Brain pericyte (primary cell): ENCODE measurements around the gene ATP13A3.

Experiments used
- DNase-seq: peaks from one replicate; pipeline ENCODE4 v3.0.0-alpha.2; 2012; ENCODE audit warnings: low read depth, low spot score

ATP13A3 gene

DNA sequence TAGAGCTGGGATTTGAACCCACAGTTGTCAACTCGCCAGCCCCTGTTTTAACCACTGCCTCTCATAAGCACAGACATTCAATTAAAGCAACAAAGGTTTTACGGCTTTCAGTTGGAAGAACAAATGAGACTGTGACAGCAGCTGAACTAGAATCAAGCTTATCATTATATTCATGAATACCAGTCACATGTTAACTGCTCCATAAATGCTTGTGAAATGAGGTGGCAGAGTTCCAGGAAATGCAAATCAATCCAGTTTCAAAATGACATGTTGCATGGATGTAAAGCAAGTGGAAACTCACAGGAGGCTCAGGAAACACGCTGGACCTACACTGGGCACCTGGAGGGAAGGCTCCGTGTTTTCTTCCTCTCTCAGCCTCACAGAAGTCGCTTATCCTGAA, 91.6 kb downstream of the ATP13A3 start:
- DNase-seq: no peak

DNA sequence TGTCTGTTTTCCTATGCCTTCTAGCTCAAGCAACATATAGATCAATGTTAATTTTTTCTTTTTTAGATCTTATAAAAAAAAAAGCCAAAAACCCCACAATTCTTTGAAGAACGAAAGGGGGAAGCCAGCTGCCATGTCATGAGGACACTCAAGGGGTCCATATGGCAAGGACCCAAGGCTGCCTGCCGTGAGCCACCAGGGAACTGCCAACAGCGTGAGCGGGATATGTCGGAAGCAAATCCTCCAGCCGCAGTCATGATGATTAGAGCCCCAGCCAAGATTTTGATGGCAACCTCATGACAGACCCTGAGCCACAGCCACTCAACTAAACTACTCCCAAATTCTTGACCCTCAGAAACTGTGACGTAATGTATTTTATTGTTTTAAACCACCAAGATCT, 94.2 kb downstream of the ATP13A3 start:
- no peak for DNase-seq

GRCh38 chr3:194390835-194391234, 96.0 kb downstream of the ATP13A3 start:
- no peak for DNase-seq

DNA sequence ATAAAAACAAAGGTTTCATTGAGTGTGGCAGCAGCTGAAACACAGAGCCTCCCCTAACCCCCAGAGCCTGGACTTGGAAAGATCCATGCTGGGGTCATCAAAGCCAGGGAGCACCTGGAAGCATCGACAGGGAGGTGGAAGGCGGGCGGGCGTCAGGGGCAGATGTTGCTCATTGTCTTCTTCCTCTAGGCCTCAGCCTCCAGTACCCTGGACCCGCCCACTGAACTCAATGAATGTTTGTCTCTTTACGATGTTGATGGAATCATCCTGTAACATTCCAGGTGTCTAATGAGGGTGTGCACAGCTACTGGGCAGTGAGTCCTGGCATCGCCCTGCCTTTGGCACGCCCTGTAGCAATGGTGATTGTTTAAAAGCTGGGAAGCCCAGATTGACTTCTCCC, 97.5 kb downstream of the ATP13A3 start:
- DNase-seq: no peak

- DNase-seq: no peak
Measured at GRCh38 chr3:194387926-194388418, 98.8 kb downstream of the ATP13A3 start.

- no peak for DNase-seq
Measured at GRCh38 chr3:194387276-194387675, 99.5 kb downstream of the ATP13A3 start.

GRCh38 chr3:194386648-194387047, 100.2 kb downstream of the ATP13A3 start:
- no peak for DNase-seq

DNA sequence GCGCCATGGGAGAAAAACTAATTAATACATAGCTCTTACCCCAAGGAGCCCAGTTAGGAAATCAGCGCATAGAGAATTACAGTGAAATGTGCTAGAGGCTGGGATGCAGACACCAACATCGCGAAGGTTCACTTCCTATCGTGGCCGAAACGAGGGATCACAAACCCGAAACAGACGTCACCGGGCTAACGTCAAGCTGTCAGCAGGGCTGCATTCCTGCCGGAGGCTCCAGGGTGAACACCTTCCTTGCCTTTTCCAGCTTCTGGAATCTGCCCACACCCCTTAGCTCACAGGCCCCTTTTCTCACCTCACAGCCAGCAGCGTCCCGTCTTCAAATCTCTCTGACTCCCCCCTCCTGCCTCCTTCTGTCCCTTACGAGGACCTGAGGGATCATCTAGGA, 100.7 kb downstream of the ATP13A3 start:
- DNase-seq: no peak

GRCh38 chr3:194384569-194385001, 102.2 kb downstream of the ATP13A3 start:
- no peak for DNase-seq

DNA sequence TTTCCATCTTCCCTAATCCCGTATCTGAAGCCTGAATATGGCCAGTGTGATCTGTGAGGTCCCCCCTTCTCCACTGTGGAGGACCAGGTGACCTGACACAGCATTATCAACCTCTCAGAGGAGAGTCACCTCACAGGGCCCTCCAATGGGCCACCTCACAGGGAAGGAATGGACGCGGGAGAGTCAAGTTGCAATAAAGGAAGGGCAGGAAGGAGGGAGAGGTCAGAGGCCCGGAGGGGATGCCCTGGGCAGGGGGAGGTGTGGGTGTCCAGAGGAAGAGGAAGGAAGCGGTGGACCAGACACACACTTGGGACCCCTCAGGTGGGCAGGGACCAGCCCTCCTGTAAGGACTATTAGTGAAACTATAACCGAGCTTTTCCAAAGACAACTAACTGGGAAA, 102.6 kb downstream of the ATP13A3 start:
- DNase-seq: no peak

GRCh38 chr3:194383276-194383940, 103.4 kb downstream of the ATP13A3 start:
- no peak for DNase-seq

DNA sequence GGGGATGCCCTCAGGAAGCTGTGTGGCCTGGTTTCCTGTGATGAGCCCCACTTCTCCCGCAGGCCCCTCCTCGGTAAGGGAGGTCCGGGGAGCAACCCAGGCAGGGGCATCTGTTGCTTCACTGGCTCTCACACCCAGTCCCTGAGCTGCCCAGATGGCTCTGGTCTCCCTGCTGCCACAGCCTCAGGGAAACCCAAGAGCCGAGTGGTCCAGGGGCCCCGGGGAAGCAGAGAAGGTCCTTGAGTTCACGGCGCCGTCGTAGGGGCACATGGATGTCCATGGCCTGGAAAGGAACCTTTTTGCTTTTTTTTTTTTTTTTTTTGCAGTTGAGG, 103.9 kb downstream of the ATP13A3 start:
- no peak for DNase-seq

GRCh38 chr3:194382196-194382891, 104.5 kb downstream of the ATP13A3 start:
- DNase-seq: no peak

- no peak for DNase-seq
Measured at GRCh38 chr3:194381460-194381875, 105.3 kb downstream of the ATP13A3 start.

GRCh38 chr3:194380326-194380725, 106.5 kb downstream of the ATP13A3 start:
- no peak for DNase-seq

GRCh38 chr3:194379651-194380050, 107.2 kb downstream of the ATP13A3 start:
- no peak for DNase-seq

DNA sequence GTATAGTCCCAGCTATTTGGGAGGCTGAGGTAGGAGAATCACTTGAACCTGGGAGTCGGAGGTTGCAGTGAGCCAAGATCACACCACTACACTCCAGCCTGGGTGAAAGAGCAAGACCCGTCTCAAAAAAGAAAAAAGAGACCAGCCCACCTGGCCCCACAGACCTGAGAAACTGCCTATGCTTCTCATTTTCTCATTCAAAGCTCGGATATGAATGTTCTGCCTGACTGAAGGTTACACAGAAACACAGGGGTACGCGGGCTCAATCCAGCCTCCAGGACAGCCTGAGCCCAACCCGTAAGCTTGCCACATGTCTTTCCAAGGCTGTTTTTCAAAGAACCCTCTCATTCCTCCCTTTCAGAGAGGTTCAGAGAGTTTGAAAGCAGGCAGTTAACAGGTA, 107.6 kb downstream of the ATP13A3 start:
- no peak for DNase-seq

- DNase-seq: no peak
Measured at GRCh38 chr3:194377708-194378107, 109.1 kb downstream of the ATP13A3 start.

- DNase-seq: no peak
Measured at GRCh38 chr3:194376241-194376560, 110.6 kb downstream of the ATP13A3 start.

GRCh38 chr3:194375473-194376240, 111.1 kb downstream of the ATP13A3 start:
- no peak for DNase-seq

DNA sequence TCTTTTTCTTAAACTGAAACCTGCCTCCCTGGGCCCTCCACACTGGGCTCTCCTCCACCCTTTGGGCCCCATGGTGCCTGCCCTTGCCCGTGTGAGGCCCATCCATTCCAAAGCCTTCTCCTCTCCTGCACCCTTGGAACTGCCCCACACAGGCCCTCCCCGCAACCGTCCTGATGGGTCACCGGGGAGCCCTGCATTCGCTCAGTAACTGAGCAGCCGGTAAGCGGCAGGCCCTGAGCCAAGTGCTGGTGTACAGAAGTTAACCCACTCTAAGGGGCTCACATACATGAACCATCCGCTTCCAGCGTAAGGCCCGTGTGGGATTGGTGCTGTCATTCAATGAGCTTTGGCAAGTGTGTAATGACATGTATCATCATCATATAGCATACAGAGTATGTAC, 111.9 kb downstream of the ATP13A3 start:
- no peak for DNase-seq

GRCh38 chr3:194373899-194374298, 112.9 kb downstream of the ATP13A3 start:
- DNase-seq: no peak

DNA sequence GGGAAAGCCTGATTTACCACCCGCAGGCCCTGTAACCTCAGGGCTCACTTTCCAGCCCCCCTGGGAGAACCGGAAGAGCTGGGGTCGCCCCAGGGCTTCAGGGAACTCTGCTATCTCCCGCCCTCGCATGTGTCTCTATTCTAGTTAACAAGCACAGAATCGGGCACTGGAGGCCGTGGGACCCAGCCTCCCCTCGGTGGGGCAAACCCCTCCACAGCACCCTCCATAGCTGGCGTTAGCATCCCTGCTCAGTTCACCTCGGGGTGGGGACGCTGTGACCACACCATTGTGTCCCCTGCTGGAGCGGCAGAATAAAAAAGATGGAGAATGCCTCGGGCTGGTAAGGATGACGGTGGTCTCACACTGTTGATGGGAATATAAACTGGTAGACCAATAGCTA, 113.8 kb downstream of the ATP13A3 start:
- DNase-seq: no peak
